CD4-positive, alpha-beta T cell treated with Interleukin-12 subunit alpha and Interleukin-12 subunit beta, for 1 hour (primary cell): ENCODE measurements around the gene S1PR4.
"Not testable (repeated sequence)": the region's sequence is repeated elsewhere in the genome, so short reads cannot be mapped to it uniquely, and the experiment has no call there.

Experiments
- DNase-seq: peaks from one replicate; pipeline ENCODE4 v3.0.0-alpha.2; 2020

The S1PR4 gene

GRCh38 chr19:3196064-3196932, 17.7 kb downstream of the S1PR4 start:
- DNase-seq = no peak

- no peak for DNase-seq
These were observed 18.3 kb downstream of the S1PR4 start for GRCh38 chr19:3196933-3197205.

GRCh38 chr19:3198901-3199700, 20.5 kb downstream of the S1PR4 start:
- no peak for DNase-seq

GRCh38 chr19:3201072-3201700, 22.6 kb downstream of the S1PR4 start:
- no peak for DNase-seq

GRCh38 chr19:3201911-3202310, 23.3 kb downstream of the S1PR4 start:
- DNase-seq = no peak

GRCh38 chr19:3202346-3202745, 23.8 kb downstream of the S1PR4 start:
- DNase-seq = no peak

- DNase-seq = not testable (repeated sequence)
These were observed 24.3 kb downstream of the S1PR4 start for GRCh38 chr19:3202895-3203294.

- DNase-seq = no peak
These were observed 25.5 kb downstream of the S1PR4 start for GRCh38 chr19:3203805-3204645.

- no peak for DNase-seq
These were observed 26.2 kb downstream of the S1PR4 start for GRCh38 chr19:3204646-3205275.

- no peak for DNase-seq
These were observed 27.8 kb downstream of the S1PR4 start for GRCh38 chr19:3206216-3206953.

- DNase-seq = no peak
These were observed 29.1 kb downstream of the S1PR4 start for GRCh38 chr19:3207461-3208242.

GRCh38 chr19:3208317-3209207, 30.0 kb downstream of the S1PR4 start:
- no peak for DNase-seq

- DNase-seq = peak; percentile 64
These were observed 31.9 kb downstream of the S1PR4 start for GRCh38 chr19:3210347-3211017.

GRCh38 chr19:3211191-3211590, 32.6 kb downstream of the S1PR4 start:
- no peak for DNase-seq

- DNase-seq = no peak
These were observed 34.6 kb downstream of the S1PR4 start for GRCh38 chr19:3213159-3213558.

GRCh38 chr19:3216874-3217273, 38.3 kb downstream of the S1PR4 start:
- DNase-seq = no peak

GRCh38 chr19:3220576-3220975, 42.0 kb downstream of the S1PR4 start:
- no peak for DNase-seq

- not testable (repeated sequence) for DNase-seq
These were observed 43.0 kb downstream of the S1PR4 start for GRCh38 chr19:3221576-3221975.

GRCh38 chr19:3222709-3223108, 44.1 kb downstream of the S1PR4 start:
- DNase-seq = no peak
